Measurements from ENCODE around the gene MAP3K5.
A peak's percentile ranks its signal among the peaks of the same experiment; 100 is the strongest.

Gene MAP3K5

DNA sequence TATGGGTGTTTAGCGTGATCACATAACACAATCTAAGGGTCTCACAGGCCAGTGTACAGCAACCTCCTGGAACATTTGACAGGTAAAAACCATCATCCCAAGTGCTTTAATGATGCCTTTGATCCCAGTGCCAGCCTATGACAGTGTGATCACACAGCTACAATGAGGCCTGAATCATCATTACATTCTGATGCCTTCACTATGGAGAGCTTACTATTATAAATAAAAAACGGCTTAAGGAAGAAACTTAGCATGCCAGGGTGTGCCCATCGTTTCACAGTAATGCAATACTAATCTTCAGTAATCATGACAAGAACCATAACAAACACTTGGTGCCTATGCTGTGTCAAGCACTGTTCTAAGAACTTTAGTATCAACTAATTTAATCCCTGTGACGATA lies 253.4 kb downstream of the MAP3K5 start:
- no peak for DNase-seq (ENCODE audit: low read depth)

DNA sequence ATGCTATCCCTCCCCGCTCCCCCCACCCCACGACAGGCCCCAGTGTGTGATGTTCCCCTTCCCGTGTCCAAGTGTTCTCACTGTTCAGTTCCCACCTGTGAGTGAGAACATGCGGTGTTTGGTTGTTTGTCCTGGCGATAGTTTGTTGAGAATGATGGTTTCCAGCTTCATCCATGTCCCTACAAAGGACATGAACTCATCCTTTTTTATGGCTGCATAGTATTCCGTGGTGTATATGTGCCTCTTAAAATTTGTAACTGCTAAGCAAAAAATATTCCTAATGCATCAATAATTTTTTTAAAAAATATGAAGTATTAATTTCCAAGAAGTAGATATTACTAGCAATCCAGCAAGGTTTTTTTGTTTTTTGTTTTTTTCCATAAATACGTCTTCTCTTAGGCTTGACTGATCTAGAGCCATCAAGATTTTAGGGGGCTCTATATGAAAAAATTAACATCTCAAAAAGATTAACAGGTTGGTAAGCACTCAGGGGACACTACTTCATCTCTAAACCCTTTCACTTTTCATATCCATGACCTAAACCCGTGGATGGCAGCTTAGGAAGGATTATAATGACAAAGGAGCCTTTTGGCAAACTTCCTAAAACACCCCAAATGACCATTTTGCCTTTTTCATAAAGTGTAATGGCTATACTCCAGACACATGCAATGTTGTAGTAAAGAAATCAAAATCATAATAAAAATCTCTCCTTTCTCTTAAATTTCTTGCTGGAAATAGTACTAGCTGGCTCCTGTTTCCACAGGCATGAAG lies 256.2 kb downstream of the MAP3K5 start:
- no peak for DNase-seq (ENCODE audit: low read depth)

DNA sequence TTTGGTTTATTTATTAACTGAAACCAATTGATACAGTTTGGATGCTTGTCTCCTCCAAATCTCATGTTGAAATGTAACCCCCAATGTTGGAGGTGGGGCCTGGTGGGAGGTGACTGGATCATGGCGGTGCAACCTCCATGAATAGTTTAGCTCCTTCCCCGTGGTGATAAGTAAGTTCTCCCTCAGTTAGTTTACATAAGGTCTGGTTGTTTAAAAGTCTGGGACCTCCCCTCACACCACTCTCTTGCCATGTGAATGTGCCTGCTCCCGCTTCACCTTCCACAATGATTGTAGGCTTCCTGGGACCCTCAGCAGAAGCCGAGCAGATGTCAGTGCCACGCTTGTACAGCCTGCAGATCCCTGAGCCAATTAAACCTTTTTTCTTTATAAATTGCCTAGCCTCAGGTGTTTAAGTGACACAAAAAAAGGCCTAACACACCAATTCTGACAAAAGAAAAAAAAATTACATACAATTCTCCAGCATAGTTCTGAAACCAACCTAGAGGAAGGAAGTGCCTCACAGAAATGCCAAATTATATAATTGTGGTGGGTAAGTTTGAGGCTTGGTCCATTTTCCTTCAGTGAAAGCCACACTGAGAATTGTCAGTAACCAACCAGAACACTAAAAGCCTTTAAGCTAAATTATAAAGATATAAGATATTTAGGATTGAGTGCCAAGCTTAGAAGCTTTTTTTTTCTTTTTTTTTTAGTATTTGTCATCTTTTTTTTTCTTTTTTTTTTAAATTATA lies 257.1 kb downstream of the MAP3K5 start:
- DNase-seq (ENCODE audit: low read depth) = no peak

DNA sequence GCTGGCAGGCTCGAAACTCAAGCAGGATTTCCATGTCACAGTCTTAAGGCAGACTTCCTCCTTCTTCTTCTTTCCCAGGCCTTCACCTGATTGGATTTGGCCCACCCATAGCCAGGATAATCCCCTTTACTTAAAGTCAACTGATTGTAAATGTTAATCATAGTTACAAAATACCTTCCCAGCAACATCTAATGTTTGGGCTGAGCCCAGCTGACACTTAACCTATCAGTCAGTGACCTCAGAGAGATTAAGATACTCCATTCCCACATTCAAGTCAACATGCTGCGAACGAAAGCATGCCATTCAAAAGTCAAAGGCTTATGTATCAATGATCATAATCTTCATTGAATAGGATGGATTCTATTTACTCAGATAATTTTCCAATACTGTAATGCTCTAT lies 258.0 kb downstream of the MAP3K5 start:
- no peak for DNase-seq (ENCODE audit: low read depth)

DNA sequence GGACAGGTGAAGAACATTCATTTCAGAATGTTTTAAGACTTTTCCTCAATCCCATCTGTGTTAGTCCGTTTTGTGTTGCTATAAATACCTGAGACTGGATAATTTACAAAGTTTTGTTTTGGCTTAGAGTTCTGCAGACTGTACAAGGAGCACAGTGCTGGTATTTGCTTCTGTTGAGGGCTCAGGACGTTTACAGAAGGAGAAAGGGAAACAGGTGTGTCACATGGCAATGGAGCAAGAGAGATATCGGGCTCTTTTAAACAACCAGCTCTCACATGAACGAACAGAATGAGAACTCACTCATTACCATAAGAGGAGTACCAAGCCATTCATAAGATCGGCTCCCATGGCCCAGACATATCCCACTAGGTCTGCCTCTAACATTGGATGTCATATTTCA lies 258.8 kb downstream of the MAP3K5 start:
- DNase-seq (ENCODE audit: low read depth) = no peak

DNA sequence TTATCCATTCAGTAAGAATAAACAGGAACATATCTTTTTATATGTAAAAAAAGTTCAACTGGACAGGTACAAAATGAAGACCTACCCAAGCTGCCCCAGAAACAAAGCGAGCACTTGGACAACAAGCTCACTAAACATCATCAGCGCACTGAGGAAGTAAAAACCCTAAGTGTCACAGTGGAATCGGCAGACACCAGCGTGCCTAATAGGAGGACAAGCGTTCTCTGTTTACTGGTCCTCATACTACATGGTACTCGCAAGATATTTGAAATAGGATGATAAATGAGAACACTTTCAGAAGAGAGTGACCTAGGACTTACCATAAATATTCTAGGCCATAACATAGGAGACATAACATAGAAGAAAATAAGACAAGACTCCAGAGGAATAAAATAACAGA lies 260.2 kb downstream of the MAP3K5 start:
- no peak for DNase-seq (ENCODE audit: low read depth)

DNA sequence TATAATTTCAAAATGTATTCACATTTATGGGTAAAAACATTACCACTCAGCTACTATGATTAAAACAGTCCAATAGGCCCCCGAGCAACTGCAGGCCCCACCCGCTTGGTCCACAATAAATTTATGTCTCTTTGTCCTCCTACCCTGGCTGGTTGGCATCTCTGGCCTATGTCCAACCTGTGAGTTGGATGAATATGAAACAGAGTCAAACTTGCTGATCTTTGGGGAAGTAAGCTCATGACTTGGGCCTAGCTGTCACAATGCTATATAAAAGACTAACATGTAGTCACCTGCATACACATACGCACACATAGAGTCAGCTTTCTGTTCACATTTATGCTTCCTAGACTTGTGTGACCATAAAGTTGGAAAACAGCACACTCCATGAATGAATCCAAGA lies 262.6 kb downstream of the MAP3K5 start:
- DNase-seq (ENCODE audit: low read depth) = no peak

DNA sequence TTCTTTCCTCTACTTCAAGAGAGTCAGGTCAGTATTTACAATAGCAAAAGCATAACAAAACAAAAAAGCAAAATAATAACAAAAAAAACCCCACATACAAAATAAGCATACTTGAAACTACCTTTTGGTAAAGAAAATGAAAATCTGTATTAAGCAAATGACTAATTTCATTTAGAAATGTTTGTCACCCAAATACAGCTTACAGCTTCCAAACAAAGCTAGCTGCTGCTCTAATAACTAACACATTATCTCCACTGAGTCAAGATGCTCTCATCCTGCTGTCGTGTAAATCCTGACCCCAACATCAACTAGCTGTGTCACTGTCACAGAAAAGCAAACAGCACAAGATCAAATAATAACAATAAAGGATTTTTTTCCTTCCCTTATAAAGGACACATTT lies 263.8 kb downstream of the MAP3K5 start:
- no peak for DNase-seq (ENCODE audit: low read depth)

DNA sequence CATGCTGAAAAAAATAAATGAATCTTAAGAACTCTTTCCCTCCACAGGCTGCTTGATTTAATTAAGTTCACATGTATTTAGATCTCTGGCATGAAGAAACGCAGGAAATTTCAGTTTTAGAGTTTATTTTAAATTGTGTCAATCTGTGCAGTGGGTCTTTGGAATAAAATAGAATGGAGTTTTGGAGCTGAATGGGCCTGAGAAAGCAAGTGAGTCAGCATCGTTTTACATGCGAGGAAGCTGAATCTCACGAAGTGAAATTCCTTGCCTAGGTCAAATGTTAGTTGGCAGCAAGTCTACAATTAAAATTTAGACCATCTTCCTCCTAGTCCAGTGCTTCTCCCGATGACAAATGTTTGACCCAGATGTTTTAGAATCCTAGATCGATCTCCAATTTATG lies 264.4 kb downstream of the MAP3K5 start:
- DNase-seq (ENCODE audit: low read depth) = no peak

DNA sequence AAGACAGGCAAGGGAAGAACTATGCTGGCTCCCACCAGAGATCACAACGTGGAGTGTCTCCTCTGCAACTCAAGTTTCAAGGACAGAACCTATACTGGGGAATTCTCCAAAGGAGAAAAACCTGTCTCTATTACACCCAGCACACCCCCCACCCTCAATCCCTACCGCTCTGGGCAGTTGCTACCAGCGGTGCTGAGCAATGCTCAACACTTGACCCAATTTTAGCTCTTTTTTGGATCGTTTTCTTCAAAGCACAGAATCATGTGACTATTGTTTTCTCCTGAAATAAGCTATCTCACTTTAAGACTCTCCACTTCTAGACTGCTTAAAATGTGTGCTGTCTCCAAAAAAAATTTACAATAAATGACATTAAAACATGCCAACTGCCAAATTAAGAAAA lies 265.3 kb downstream of the MAP3K5 start:
- DNase-seq (ENCODE audit: low read depth) = no peak

DNA sequence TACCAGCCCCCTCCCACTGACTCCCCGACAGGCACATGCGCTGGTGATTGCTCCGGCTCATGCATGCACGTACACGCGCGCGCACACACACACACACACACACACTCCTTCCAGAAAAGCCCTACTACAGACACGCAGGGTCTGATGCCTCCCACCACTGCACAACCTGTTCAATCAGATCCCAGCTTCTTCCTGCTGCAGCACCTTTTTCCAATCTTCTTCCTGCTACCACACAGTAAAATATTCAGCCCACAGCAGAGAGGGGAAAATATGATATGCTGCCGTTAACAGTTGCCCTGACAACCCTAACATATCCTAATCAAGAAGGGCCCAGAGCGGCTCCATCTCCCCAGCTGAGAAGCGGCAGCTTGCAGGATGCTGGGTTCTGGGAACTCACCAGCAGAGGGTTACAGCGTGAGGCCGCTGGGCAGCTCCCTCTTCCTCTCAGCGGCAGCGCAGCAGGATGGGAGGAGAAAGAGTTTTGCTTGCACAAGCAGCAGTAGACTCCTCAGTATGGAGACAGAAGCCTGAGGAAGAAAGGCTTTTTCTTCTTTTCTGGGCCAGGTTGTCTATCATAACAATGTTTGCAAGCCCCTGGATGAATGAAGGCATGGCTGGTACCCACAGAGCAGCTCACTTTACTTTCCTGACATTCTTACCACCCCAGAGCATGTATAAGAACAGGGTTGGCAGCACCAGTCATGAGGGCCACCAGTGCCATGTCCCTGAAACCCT lies 265.9 kb downstream of the MAP3K5 start:
- DNase-seq (ENCODE audit: low read depth) = peak; percentile 25

DNA sequence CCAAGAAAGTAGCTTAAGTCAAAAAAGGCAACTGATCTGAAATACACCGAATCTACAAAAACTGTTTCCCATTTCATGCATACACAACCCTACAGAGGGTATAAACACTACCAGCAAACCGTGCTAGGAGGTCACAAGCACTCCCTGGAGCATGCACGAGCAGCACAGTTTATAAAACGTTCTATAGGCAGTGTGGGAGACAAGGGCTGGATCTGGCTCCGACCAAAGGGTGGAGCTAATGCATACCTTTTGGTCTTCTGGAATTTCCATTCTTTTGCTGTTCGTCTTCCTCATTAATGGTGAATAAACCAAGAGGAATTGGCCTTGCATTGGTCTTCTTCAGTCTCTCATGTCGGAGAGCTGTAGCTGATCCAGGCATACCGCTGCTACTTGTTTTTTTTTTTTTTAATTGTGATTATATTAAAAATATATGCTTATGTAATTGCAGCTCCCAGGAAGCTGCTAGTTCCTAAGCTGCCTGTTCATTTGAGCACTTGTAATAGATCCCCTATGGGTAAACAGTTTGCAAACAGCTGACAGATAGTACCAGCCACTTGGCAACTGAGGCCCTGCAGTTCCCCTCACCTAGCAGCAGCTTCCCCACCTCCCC lies 266.6 kb downstream of the MAP3K5 start:
- no peak for DNase-seq (ENCODE audit: low read depth)

DNA sequence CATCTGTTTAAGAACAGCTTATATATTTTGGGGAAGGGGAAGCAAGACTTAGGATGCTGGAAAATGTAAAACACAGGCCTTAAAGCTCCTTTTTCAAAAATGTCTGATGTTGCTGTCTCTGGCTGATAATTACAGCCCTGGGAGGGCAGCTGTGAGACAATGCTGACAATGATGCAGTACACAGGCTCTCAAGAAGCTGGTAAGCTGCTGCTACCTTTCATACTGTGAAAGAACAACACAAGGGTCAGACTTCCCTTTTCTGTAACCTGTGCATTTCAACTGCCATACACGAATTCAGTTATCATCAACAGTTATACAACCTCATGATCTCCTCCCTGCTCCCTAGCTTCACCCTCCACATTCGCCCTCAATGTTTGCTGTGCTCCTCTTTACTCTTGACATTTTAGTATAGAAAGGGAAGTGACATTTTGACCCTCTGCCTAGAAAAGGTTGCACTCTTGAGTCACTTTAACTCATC lies 267.3 kb downstream of the MAP3K5 start:
- DNase-seq (ENCODE audit: low read depth) = no peak

DNA sequence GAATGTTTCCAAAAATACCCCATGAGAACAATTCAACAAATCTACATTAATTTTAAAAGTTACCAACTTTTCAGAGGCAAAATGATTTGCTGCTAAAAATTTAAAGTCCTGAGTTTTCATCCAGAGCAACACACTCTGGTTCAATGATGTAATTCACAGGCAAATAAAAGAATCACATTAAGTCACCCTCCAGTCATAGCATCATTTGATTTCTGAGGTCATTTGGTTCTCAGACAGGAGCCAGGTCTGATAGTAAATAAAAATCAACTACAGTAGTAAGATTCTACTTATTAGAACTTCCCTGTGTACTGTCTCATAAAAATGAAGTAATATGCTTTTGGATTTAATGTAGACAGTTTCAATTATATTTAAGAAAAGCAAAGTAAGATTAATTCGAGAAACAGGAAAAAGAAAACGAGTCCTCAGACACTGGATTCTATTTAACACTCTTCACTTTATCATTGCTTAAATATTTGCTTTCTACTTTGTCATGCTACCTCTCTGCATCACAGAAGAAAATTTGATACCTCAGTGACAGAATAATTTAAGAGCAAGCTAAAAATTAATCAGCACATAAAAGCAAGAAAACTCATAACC lies 267.8 kb downstream of the MAP3K5 start:
- no peak for DNase-seq (ENCODE audit: low read depth)

DNA sequence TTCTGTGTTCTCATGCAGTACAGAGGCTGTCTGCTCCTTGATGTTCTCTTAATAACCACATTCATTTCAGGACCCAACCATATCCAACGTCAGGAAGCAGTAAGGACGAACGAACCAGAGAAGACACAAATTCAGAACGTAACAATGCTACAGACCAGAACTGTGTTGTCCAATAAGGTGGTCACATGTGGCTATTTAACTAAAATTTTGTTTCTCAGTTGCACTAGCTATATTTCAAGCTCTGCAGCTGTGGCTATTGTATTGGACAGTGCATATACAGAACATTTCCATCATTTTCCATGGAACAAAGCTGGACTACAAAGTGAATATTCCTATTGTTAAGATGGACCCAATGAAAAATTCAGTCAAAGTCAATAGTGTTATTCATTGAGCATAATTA lies 269.1 kb downstream of the MAP3K5 start:
- DNase-seq (ENCODE audit: low read depth) = no peak

DNA sequence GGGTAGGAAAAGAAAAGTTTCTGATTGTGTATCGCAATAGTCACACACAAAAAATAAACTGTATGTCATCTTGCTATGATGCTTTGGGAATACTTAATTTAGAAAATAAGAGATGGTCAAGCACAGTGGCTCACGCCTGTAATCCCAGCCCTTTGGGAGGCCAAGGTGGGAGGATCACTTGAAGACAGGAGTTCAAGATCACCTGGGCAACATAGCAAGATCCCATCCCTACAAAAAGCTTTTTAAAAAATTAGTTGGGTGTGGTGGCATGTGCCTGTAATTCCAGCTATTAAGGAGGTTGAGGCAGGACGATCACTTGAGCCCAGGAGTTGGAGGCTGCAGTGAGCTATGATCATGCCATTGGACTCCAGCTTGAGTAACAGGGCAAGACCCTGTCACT lies 269.6 kb downstream of the MAP3K5 start:
- DNase-seq (ENCODE audit: low read depth) = no peak

DNA sequence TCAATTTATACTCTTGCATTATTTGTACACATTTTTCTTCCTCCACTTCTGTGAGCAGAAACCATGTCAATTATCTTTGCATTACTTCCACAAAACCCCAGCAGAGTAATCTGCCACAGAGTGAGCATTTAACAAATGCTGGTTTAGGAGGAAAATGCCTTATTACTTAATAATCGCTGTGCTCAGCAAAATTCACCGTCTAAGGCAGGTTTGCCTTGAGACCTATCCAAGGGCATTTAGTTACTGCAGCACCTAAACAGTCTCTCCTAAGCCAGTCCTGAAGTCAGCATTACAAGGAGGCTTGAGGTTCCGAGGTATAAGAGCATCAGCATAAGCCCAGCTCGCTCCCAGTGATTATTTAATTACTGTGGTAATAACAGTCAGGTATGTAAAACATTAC lies 270.4 kb downstream of the MAP3K5 start:
- DNase-seq (ENCODE audit: low read depth) = no peak

DNA sequence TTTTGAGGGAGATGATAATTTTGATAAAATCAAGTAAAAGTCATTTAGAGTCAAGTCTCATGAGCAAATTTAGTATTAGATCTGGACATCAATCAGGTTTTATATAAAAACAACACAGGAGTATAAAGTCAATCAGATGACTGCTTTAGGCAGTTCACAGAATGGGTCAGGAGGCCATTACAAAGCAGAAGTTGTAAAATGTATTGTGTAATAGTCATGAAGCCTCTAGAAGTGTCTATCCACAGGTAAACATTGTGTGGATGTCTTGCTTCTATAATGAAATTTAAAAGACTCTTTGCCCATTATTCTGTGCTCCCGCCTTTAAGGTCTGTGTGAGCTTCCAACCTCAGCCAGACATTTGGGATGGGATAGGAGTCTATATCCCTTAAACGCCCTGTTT lies 270.9 kb downstream of the MAP3K5 start:
- no peak for DNase-seq (ENCODE audit: low read depth)

DNA sequence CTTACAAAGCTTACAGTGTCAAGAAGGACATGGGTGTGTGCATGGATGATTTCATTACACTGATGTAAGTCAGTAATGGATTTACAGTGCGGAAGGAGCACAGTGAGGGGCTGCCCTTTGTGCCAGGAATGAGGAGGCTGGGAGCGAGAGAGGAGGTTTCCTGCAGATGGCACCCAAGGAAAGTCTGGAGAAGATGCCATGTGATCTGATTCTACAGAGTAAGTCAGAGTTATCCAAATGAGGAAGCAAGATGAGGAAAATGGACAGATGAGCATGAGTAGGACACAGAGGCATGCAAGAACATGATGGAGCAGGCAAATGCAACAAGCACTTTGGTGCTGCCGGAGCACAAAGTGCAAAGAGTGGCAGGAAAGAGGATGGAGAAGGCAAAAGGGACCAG lies 271.8 kb downstream of the MAP3K5 start:
- DNase-seq (ENCODE audit: low read depth) = no peak

DNA sequence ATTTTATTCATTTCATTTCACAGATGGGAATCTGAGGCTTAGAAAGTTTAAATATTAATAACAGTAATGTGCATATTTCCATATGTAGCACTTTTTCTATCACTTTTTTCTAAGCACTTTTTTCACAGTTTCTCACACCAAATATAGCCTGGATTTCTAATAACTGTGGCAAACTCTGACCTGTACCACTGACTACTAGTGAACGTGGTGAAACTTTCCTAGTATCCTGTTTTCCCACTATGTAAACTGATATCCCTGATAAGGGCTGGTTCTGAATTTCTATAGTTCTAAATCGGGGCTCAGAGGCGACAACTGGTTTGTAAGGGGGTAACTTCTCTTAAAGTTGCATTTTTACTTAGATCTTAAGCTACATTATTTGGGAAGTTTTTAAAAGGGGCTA lies 274.7 kb downstream of the MAP3K5 start:
- DNase-seq (ENCODE audit: low read depth) = no peak

DNA sequence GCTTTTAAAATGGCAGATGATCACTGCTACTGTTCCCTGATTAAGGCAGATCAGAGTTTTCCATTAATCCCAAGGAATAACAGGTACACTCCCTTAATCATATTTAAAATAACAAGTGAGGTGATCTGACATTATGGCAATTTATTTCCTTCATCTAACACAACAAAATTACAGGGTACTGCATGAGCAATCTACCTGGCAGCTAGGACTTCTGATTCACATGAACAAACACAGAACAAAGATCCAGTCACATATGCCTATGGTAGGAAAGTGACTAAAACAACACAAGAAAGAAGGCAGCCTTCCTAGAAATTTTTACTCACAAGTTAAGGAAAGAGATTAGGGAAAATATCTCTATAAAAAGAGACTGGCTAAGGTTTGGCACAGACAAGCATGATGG lies 275.3 kb downstream of the MAP3K5 start:
- DNase-seq (ENCODE audit: low read depth) = no peak

DNA sequence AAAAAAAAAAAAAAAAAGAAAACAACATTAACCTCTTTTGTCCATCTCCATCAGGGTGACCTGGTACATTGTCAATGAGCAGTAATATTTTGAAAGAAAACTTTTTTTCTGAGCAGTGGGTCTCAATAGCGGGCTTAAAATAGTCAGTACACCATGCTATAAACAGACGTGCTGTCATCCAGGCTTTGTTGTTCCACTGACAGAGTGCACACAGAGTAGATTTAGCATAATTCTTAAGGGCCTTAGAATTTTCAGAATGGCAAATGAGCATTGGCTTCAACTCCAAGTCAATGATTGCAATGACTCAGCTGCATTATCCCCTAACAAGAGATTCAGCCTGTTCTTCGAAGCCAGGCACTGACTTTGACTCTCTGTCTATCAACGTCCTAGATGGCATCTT lies 277.7 kb downstream of the MAP3K5 start:
- DNase-seq (ENCODE audit: low read depth) = no peak
